Bronchial epithelial cell (primary cell): ENCODE data around the gene WDR18. TPM values are rescaled to one million over a fixed set of nuclear protein-coding genes. Genes with fewer than 3 reads are reported as not detected.

Experiments
- DNase-seq: peaks from one replicate; pipeline ENCODE4 v3.0.0-alpha.2; 2010; ENCODE audit warnings: low read depth
- FAIRE-seq: peaks from 2 replicates; lab custom pipeline; 2011; peaks lifted over from hg19 to GRCh38; lab: Jason Lieb, UNC
- H3K27me3 ChIP-seq: 2 replicates; pipeline ENCODE4 v1.5.1; 2011; ENCODE audit warnings: low read length; ENCODE audit not compliant: control insufficient read depth, insufficient read depth
- H3K36me3 ChIP-seq: 2 replicates; pipeline ENCODE4 v1.5.1; 2011; ENCODE audit warnings: low read length; ENCODE audit not compliant: control insufficient read depth, insufficient read depth
- H3K4me3 ChIP-seq: 2 replicates; pipeline ENCODE4 v1.5.1; 2011; ENCODE audit warnings: mild to moderate bottlenecking, low read depth, low read length, control low read depth
- total RNA-seq: library from RNA; depleted of rRNA; stranded (reverse); fragments of >200 nt; gene quantifications from 2 replicates; pipeline ENCODE4 v1.2.1, GENCODE V29; 2014
- TF ChIP-seq, protein P1 (sequence below): IDR thresholded peaks from 2 replicates; pipeline ENCODE4 v1.5.1; 2011; ENCODE audit warnings: mild to moderate bottlenecking, moderate library complexity, low read length, control low read depth, inconsistent platforms; ENCODE audit not compliant: insufficient read depth, severe bottlenecking

WDR18 gene
- total RNA-seq, 1 donor from 2014 or later: 36.3 TPM

DNA sequence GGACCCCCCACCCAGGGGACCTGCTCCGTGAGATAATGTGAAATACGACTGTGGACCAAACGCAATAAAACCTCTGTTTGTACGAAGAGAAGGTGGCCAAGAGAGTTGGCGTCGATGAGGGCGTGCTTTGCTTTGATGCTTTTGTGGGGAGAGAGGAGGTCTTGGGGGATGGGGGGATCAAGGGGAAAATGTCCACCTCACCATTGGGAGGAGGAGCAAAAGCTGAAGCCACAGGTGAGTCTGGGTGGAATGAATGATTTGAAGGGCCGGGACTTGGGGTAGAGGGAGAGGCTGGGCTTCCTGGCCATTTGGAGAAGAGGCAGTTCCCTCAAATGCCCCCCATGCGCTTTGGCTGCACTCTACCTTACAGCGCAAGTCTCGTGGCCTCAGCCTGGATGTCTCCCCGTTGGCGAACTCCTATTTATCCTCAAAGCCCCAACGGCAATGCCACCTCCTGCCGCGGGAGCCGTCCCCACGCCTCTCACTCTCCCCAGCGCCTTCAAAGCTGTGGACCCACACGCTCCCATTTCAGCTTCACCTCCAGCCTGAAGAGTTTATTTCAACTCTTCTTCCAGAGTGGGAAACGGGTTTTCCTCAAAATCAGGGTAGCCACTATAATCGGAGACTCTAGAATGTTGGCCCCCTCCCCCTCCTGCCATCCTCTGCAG lies 55.0 kb downstream of the WDR18 start:
- Histone ChIP-seq H3K36me3 (peaks cover 20% of the 10 kb centered on the region), H3K4me3 (no peak overlapping the region), H3K27me3 (no peaks in the 10 kb centered on the region)
- no peak for DNase-seq
- no peak for FAIRE-seq
- TF ChIP-seq, protein P1, sequence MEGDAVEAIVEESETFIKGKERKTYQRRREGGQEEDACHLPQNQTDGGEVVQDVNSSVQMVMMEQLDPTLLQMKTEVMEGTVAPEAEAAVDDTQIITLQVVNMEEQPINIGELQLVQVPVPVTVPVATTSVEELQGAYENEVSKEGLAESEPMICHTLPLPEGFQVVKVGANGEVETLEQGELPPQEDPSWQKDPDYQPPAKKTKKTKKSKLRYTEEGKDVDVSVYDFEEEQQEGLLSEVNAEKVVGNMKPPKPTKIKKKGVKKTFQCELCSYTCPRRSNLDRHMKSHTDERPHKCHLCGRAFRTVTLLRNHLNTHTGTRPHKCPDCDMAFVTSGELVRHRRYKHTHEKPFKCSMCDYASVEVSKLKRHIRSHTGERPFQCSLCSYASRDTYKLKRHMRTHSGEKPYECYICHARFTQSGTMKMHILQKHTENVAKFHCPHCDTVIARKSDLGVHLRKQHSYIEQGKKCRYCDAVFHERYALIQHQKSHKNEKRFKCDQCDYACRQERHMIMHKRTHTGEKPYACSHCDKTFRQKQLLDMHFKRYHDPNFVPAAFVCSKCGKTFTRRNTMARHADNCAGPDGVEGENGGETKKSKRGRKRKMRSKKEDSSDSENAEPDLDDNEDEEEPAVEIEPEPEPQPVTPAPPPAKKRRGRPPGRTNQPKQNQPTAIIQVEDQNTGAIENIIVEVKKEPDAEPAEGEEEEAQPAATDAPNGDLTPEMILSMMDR: no peak

DNA sequence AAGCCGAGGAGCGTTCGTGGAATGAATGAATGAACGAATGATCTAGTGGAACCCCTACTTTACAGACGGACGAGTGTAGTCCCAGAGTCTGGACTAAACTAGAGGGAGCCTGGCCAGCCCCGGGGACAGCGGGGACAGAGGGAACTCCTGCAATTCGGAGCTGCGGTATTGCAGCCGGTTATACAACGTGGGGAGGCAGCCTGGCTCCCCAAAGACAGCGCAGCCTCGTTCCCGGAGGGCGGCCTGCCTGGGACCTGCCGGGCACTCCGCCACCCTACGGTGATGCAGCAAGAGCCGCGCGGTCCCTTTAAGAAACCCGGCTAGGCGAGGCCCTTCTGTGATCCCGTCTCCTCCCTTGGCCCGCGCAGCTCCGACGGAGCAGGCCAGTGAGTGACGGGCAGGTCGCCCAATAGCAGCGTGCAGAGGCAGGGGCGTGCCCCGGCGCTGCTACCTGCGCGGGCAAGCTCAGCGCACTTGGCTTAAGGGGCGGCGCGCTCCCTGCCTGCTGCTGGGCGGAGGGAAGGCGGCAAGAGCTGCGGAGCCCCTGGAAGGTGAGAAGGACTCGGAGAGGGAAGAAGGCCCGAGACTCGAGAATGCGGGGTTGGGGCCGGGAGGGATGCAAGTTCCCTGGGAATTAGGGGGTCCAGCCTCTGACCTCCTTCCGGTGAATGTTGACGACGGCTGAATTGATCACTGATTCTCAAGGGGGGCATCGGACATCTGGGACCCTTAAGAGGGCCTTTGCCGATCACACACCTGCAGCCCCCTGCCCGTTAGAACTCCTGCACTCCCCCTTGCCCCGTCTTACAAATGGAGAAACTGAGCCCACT lies 55.7 kb downstream of the WDR18 start, which contains the start of gene ABCA7:
TSS of gene ABCA7 (plus strand) at position 462 of the 830 bp plus-strand sequence. CDS start 1,255 bp downstream, outside the sequence.
- Histone ChIP-seq H3K27me3 (no peaks in the 10 kb centered on the region), H3K4me3 (peak within 1 kb of the TSS; percentile 67), H3K36me3 (peaks cover 20% of the 10 kb centered on the region)
- FAIRE-seq: peak; percentile 13
- TF ChIP-seq, protein P1: no peak
- peak; percentile 94 for DNase-seq

DNA sequence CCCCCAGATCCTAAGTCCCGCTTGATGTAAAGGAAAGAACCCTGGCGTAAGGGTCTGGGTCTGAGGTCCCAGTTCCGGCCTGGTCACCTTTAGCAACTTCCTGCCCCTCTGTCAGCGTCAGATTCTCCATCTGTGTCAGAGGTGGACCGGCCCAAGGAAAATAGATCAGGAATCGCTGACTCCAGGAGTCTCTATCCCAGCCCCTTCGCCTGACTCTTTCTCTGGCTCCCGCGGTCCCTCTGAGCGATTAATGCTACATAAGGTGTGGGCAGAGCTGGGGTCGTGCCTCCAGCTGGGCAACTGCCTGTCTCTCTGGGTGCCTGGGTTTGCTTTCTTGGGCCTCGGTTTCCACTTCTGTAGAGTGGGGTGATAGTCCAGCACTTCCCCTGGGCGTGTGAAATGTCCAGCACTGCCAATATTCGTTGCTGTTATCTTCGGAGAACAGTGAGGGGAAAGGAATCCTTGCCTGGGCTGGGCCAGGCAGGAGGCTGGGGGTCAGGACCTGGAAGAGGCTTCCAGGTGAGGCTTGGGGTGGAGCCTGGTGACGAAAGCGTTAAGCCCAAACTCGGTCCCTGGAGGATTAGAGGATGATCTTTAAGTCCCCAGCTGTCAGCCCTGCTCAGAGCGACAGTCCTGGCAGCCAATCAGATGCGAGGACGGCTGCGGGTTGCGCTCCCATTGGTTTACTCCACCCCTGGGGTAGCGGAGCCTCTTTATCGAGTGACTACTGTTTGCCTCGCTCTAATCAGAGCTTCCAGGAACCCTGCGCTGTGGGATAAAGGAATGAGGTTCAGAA lies 56.5 kb downstream of the WDR18 start:
- Histone ChIP-seq H3K36me3 (peaks cover 16% of the 10 kb centered on the region), H3K27me3 (no peaks in the 10 kb centered on the region), H3K4me3 (peak overlapping the region; percentile 67)
- DNase-seq (peak; percentile 87), FAIRE-seq (peak; percentile 60)
- TF ChIP-seq, protein P1: no peak

DNA sequence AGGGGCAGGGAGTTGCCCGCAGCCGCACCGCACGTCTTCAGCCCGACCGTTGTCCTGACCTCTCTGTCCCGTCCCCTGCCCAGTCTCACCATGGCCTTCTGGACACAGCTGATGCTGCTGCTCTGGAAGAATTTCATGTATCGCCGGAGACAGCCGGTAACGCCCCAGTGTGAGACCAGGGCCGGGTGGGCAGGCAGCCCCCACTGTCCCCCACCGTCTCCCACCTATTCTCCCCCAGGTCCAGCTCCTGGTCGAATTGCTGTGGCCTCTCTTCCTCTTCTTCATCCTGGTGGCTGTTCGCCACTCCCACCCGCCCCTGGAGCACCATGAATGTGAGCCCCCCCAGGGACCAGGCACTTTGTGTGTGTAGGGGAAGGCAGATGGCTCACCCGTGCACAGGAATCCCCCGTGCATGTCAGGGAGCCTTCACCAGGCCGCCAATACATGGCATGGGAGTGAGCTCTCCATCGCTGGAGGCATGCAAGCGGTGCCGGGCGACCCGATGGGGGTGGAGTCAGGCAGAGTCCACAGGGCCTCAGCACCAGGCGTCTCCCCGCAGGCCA lies 57.2 kb downstream of the WDR18 start:
- TF ChIP-seq, protein P1: no peak
- no peaks in the 10 kb centered on the region for H3K27me3 ChIP-seq
- H3K4me3 ChIP-seq: no peak overlapping the region
- H3K36me3 ChIP-seq: peaks cover 10% of the 10 kb centered on the region
- FAIRE-seq: no peak
- DNase-seq: no peak

DNA sequence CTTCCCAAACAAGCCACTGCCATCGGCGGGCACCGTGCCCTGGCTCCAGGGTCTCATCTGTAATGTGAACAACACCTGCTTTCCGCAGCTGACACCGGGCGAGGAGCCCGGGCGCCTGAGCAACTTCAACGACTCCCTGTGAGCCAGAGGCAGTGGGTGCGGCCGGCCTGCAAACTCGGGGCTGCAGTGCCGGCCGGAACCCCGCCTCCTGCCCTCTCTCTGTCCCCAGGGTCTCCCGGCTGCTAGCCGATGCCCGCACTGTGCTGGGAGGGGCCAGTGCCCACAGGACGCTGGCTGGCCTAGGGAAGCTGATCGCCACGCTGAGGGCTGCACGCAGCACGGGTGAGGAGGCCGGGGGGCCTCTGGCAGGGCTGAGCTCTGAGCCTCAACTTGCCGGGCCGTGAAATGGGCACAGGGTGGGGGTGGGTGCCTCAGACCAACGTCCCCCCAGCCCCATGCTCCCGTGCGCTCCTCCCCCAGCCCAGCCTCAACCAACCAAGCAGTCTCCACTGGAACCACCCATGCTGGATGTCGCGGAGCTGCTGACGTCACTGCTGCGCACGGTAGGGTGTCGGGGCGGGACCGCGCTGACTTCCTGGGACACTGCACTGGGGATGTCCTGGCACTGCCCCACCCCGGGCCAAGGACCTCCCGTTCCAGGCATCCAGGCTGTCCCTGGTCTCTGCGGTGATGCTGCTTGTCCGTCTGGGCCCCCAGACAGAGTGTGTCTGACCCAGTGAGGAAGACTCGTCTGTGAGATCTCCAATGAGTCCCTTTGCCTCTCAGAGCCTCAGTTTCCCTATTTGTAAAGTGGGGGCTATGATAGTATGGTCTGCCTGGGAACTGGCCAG lies 57.9 kb downstream of the WDR18 start:
- Histone ChIP-seq H3K4me3 (no peak overlapping the region), H3K36me3 (peaks cover 11% of the 10 kb centered on the region), H3K27me3 (no peaks in the 10 kb centered on the region)
- TF ChIP-seq, protein P1: no peak
- FAIRE-seq: no peak
- no peak for DNase-seq
